ENCODE results near the gene UBE2H.
A peak's percentile ranks its signal among the peaks of the same experiment; 100 is the strongest.
"Not testable (repeated sequence)": the region's sequence is repeated elsewhere in the genome, so short reads cannot be mapped to it uniquely, and the experiment has no call there.

UBE2H gene

DNA sequence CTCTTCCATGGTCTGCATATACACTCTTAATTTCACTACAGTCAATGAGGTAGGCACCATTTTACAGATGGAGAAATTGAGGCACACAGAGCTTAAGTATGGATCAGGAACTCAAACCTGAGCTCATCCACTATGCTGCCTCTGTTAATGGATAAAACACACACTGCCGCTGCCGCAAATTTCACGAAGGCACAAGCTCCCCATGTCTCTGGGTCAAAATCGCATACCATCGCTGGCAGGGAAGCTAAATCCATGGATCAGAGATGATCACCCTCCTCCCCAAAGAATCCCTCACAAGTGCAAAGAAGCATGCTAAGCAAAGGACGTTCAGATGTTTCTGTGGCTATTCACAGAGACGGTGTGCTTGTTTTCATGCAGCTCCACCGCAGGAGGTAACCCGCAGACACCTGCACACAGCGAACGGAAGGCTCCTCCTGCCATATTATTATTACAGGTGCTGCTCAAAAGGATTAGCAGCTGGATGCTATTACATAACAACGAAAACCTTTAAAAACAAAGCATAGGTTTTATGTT is 109.3 kb downstream of the UBE2H start:
- no peak for DNase-seq (ENCODE audit: low spot score)

DNA sequence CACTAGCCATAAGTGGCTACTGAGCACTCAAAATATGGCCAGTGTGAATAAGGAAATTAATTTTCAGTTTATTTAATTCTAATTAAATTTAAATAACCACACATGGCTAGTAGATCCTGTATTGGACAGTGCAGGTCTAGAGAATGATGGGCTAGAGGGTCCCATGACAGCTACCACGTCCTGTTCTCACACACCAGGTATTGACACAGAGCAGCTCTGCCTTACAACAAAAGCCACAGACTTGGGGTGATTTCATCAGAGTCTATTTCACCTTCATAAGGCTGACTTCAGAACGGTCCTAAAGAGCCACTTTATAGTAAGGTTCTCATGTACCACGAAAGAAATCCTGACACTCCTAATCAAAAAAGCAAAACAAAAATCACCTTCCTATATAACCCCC is 111.3 kb downstream of the UBE2H start:
- no peak for DNase-seq (ENCODE audit: low spot score)

DNA sequence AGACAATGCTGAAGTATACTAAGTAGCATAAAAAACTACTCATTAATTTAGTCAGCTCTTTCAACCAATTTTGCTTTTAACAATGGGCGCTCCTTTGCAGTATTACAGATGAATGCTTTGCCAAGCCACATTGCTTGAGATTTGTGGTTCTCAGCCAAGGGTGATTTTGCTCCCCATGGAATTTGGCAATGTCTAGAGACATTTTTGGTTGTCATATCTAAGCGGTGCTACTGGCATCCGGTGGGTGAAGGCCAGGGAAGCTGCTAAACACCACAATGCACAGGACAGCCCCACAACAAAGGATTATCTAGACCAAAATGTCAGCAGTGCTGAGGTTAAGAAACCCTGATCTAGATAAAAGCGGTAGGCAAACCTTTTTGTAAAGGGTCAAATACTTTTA is 112.0 kb downstream of the UBE2H start:
- DNase-seq (ENCODE audit: low spot score) = no peak

DNA sequence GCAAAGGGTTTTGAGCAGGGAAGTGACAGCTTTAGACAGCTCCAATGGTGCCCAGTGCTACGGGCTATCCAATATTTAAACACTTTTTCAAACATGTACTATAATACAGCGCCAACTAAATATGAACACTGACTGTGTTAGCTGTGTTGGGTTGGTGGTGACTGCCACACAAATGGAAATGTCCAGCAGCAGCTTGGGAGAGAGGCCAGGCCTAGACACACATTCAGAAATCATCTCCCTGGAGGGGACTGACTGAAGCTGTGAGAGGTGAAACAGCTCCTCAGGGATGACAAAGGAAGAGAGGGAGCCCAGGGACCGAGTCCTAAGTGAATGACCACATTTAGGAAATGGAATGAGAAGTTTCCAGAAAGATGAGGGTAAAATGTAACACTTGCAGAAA is 115.8 kb downstream of the UBE2H start:
- no peak for DNase-seq (ENCODE audit: low spot score)

DNA sequence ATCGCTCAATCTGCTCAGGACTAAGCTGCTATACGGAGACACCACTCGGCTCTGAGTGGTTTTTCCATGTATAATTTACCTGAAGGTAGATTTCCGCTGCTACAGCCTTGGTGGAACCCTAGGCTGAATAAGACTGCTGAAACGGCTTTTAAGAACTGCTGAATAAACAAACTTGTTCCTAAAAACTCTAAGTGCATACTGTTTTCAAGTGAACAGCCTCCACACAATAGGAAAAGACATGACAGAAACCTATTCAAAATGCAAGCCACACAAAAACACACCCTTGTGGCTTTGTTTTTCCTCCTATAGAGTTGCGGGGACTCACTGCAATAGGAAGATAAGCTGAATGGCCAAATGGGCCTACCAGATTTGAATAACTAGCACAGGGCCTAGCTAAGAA is 117.2 kb downstream of the UBE2H start:
- no peak for DNase-seq (ENCODE audit: low spot score)

DNA sequence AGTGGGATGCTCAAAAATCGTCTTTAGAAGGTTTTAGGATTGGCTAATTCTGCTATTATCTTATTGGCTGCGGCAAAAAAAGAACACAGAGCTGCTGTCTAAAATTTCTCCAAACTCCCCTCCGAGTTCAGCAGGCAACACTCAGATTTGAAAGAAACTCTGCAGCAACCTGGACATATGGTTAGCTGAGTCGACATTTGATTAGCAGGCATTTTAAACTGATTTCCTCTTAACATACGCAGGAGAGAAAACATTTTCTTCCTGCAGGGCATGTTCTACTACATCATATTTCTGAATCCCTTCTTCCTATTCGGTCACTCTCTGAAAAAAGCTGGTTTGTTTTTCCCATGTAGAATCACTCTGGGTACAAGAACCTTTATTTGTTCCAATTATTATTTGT is 119.4 kb downstream of the UBE2H start:
- not testable (repeated sequence) for DNase-seq (ENCODE audit: low spot score)

DNA sequence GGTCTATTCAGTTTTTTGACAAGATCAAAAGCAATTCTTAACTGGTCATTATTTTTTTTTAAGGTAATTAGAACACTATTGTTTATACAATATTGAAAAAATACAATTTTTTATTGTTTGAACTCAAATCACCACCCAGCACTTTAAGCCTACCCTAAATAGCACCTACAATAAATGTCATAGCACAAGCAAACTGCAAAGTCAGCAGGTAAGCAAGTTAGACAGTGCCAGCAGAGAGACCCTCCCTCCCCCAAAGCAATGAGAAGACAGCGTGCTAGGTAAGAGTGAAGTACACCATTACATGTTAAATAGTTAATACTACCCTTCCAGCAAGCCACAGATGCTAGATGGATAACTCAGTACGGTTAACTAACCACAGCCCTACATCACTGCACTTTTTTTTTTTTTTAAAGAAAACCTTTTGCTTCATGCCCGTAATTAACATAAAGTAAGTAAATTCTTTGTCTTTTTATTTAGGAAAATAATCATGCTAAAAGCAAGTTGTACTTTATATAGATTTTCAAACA is 120.0 kb downstream of the UBE2H start:
- no peak for DNase-seq (ENCODE audit: low spot score)

DNA sequence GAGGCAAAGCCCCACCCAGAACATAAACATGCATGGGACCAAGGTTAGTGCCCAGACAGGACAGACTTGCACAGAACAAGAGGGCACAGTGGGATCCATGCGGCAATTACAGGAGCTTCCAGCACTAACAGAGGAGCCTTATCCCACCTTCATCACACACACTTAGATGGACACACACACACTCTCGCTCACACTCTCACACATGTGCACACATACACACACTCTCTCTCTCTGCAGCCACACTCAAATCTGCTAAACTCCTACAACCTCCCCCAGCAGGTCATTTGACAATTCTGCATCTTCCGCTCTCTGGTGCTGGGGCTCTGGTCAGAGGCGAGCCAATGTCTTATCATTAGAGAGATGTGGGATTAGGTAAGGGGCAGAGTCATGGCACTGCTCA is 120.5 kb downstream of the UBE2H start:
- DNase-seq (ENCODE audit: low spot score) = no peak

DNA sequence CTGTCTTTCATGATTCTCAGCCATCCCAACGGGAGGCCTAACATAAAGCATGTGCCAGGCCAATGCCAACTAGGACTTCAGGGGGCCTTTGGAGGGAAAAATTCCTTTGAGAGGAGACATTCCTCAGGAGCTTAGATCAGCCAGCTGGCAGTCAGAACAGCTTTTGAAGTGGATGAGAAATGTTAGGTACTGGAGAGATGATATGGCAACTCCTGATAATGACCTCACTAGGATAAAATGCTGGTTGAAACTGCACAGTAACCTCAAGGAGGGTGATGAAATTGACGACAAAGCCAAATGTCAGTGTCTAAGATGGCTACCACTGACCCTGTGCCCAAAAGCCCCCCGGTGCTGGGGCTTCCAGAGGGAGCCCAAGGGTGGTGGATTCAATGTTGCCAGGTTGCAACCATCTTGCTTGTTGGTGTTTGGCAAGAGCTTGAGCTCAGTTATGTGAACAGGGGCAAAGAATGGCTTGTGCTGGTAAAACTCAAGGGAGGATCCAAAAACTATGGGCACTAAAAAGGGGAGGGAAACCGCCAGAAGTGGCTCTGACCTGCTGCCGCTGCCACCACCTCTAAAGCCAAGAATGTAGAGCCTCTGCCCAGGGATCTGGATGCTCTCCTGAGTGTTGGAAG is 121.2 kb downstream of the UBE2H start:
- peak; percentile 55 for DNase-seq (ENCODE audit: low spot score)

DNA sequence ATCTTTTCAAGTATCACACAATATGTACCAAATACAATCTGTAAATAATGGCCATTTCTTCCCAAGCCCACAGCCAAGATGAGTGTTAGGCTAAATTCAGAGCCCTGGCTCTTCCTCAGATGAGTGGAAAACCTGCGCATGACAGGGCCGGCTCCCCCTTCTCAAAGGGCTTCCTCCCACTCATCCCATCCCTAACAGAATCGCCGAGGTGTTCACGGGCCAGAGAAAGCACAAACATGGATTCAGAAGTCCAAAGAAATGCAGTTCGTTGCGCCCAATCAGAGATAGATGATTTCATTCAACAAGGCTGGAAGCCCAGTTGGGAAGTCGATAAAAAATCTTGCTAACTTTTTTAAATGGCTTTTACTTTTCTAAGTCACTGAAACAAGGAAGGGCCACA is 121.8 kb downstream of the UBE2H start:
- no peak for DNase-seq (ENCODE audit: low spot score)

DNA sequence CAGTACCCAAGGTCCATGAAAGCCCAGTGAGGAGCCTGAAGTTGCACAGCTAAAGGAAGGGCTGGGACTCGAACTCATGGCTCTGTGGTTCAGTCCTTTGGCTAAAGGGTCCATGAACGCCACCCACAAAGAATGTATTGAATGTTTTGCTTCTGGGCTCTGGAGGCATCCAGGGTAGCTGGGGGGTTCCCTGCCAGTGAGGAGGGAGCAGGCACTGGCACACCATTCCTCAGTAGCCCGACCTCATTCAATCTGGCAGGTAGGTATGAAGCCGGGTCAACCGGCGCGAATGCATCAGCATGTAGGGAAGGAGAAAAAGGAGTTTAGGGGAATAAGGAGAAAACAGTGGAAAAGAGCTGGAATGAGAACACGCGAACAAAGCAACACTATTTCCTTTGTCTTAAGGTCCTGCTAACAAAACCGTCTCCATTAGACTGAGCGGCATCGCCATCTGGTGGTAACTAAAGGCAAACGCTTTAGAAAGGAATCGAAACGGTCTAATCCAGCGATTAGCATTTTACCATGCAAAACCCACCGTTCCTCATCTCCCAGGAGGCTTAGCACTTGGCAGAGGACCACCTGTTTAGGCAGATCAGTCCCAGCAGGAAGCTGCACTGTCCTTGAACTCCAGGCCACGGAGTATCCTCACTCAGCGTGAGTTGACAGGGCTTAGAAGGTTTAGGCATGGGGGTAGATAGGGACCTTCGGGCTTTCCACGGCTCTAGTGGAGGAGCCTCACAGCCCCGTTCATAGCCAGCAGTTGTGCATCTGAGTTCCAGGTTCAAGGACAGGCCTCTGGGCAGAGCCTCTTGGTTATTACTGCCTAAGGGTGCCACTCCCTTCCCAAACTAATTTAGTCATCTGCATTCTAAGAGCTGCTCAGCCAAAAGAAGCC is 122.8 kb downstream of the UBE2H start:
- DNase-seq (ENCODE audit: low spot score) = peak; percentile 89

DNA sequence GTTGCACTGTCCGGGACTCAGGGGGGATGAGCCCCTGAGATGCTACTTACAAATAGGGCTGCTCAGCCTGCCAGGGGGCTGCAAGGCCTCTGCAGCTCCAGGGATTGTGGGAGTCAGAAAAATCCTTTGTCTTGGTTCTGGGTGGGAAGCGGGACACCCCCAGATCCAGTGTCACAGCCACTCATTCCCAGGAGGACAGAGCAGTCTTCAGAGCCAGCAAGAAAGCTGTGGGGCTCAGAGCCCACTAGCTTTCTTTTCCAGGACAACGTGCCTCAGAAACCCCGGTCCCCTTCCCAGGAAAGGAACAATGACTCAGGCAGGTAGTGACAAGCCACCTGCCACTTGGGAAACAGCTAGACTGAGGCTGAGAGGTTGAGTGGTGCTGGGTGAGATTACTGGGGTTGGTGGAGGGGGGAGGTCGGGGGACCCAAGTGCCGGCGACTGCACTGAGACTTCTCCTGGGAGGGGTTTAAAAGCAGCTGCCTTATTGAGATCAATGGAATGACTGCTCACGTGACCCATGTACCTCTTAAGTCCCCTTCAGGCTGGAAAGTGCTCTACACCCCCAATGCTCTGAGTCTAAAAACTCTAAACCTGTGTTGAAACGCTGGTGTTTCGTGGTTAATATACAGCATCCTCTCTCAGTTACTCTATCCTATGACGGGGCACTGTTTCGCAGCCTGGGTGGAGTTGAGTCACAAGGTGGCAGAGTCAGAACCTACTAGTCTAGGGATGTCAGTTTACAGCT is 123.6 kb downstream of the UBE2H start:
- DNase-seq (ENCODE audit: low spot score) = no peak

DNA sequence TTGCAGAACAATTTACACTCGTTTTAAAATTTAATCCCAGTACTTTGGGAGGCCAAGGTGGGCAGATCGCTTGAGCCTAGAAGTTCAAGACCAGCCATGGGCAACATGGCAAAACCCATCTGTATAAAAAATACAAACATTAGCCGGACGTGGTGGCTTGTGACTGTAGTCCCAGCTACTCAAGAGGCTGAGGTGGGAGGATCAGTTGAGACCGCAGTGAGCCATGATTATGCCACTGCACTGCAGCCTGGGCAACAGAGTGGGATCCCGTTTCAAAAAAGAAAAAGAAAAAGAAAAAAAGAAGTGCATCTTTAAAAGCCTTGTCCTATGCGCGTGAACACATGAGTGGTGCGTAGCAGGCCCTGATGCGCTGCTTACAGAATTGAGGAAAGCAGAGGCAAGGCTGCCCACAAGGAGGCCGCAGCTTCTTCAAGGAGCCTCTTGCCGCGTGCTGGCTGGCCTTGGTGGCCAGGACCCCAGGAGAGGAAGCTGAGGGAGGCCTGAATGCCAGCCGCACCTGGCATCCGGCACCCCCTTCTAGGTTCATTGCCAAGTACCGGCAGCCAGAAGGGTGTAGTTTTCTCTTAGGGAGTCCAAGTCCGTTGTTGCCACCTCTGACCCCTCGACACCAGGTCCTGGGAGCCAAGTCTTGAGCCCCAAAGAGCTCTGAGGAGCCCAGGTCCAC is 124.5 kb downstream of the UBE2H start:
- no peak for DNase-seq (ENCODE audit: low spot score)

DNA sequence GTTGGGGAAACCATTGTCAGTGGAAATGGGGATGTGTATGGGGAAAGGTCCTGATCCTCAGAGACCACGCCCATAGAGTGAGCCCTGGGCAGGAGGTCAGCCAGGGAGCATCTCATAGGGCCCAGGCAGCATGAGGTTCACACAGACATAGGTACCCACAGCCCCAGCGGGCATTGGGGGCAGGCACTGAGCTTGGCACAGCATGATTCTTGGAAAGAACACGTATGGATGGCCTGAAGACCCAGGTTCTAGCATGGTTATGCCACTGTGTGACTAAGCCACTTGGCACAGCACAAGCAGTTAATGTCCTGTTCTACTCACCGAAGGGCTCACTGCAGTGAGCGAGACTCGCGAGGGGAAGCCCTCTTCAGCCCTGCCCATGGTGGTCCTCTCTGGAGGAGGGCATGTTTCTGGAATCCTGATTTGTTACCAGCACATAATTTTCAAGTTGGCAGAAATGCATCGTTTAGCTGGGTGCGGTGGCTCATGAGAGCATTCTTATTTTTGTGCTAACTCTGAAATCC is 125.2 kb downstream of the UBE2H start:
- DNase-seq (ENCODE audit: low spot score) = no peak

DNA sequence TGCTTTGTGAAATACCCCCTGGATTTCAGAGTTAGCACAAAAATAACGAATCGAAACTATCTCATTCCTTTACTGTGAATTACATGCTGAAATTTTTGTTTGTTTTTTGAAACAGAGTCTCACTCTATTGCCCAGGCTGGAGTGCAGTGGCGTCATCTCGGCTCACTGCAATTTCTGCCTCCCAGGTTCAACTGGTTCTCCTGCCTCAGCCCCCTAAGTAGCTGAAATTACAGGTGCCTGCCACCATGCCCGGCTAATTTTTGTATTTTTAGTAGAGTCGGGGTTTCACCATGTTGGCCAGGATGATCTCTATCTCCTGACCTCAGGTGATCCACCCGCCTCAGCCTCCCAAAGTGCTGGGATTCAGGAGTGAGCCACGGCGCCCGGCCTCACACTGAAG is 125.9 kb downstream of the UBE2H start:
- not testable (repeated sequence) for DNase-seq (ENCODE audit: low spot score)

DNA sequence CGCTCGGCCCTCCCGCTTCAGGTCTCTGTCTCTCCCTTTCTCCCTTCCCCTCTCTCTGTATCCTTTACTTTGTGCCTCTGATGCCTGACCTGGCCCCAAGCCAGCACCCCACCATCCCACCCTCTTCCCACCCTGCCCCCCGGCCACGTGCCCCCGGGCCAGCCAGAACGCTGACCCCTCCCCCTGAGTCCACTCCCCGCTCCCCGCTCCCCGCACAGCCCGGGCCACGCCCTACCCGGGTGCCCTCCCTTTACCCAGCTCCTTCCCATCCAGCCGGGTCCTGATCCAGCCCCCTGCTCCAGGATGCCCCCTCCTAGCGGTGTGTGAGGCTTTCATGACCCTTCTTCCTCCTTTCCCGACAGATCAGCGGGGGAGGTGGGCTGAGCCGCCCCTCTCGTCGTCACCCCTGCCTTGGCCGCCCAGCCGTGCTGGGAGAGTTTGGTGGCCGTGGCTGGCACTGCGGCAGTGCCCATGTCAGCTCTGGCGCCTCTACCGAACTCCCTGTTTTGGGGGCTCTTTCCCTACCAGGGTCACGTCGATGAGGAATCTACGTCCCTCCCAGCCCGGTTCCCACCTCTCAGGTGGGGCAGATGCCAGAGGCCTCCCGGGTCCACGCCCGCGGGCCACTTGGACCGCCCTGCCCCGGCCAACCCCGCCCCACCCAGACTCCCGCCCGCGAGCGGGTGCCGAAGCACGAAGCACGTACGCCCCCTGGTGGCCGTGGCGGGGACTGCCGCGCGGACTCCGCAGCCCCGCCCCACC is 127.4 kb downstream of the UBE2H start:
- peak; percentile 82 for DNase-seq (ENCODE audit: low spot score)

DNA sequence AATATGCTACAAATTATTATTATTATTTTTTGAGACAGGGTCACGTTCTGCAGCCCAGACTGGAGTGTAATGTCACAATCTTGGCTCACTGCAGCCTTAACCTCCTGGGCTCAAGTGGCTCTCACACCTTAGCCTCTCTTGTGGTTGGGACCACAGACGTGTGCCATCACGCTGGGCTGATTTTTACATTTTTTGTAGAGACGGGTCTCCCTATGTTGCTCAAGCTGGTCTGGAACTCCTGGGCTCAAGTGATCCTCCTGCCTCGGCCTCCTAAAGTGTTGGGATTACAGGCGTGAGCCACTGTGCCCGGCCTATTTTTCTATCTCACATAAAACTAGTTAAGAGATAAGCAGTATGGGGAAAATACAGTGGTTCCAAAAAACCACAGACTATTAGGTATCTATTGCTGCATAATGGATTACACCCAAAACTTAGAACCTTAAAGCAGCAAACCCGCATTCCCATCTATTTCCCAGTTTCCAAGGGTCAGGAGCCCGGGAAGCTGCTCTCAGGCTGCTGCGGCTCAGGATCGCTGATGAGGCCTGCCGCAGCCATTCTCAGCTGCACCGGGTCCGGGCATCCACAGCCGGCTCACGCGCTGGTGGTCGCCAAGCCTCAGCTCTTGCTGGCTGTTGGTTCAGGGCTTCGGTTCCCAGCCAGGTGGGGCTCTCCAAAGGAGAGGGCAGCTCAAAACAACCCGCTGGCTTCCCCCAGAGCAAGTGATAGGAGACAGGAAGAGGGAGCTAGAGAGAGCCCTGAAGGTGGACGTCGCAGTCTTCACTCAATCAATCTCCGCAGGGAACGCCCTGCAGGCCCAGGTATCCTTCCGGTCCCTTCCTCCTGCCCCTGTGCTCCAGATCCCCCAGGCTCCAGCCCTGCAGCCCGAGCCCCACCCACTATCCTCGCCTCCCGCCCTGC is 128.2 kb downstream of the UBE2H start:
- peak; percentile 39 for DNase-seq (ENCODE audit: low spot score)

DNA sequence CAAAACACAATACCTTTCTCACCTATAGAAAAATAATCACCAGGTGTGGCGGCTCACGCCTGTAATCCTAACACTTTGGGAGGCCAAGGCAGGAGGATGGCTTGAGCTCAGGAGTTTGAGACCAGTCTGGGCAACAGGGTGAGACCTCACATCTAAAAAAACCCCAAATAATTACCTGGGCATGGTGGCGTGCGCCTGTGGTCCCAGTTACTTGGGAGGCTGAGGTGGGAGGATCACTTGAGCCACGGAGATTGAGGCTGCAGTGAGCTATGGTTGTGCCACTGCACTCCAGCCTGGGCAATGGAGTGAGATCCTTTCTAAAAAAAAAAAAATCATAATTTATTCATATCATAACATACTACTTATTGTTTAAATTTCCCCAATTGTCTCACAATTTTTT is 129.6 kb downstream of the UBE2H start:
- DNase-seq (ENCODE audit: low spot score) = not testable (repeated sequence)

DNA sequence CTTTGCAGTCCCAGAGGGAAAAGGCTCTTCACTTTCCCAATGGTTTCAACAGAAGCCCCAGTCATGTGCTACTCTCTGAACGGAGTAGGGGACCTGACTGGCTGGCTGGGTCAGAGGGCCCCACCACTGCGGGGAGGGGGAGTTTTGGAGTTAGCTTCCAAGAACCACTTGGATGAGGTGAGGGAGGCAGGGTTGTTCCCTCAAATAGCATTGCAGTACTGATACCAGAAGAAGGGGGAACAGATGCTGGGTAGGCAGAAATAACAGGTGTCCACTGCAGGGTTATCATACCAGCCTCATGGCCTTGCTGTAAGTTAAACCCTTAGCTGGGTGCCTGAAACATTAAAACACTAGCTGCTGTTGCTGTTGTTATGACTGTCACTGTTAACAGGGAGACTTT is 131.3 kb downstream of the UBE2H start:
- DNase-seq (ENCODE audit: low spot score) = no peak

DNA sequence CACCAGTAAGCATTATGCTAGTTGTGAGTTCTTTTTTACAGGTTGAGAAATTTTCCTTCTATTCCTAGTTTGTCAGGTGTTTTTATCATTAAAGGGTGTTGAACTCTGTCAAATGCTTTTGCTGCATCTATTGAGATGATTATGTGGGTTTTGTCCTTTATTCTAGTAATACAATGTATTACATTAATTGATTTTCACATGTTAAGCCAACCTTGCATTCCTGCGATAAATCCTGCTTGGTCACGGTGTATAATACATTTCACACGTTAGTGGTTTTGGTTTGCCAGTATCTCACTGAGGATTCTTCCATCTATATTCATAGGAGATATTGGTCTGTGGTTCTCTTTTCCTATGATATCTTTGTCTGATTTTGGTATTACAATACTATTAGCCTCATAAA is 136.0 kb downstream of the UBE2H start:
- no peak for DNase-seq (ENCODE audit: low spot score)

Measured in COLO829 (cell line).